WERI-Rb-1 (cell line): ENCODE measurements around the gene CUL1.

Experiments
- DNase-seq: peaks from one replicate; pipeline ENCODE4 v3.0.0-alpha.2; 2020
- H3K27ac ChIP-seq: fragments of 250-450 bp; sonication (Bioruptor Pico); 2 replicates; pipeline ENCODE4 v1.5.1; 2020; ENCODE audit warnings: mild to moderate bottlenecking, moderate library complexity
- H3K27me3 ChIP-seq: fragments of 250-450 bp; sonication (Bioruptor Pico); 2 replicates; pipeline ENCODE4 v1.5.1; 2021; ENCODE audit warnings: mild to moderate bottlenecking, low read depth, moderate library complexity; ENCODE audit not compliant: insufficient read depth, severe bottlenecking
- H3K36me3 ChIP-seq: fragments of 250-450 bp; sonication (Bioruptor Pico); 2 replicates; pipeline ENCODE4 v1.5.1; 2020; ENCODE audit warnings: mild to moderate bottlenecking, moderate library complexity
- H3K4me3 ChIP-seq: 2 replicates; pipeline ENCODE4 v1.5.1; 2011; ENCODE audit warnings: low read depth, mild to moderate bottlenecking, control low read depth, low read length
- H3K9me3 ChIP-seq: fragments of 250-450 bp; sonication (Bioruptor Pico); 2 replicates; pipeline ENCODE4 v1.5.1; 2021; ENCODE audit warnings: mild to moderate bottlenecking, moderate library complexity; ENCODE audit not compliant: severe bottlenecking
- TF ChIP-seq, protein P1 (sequence below): IDR thresholded peaks from 2 replicates; pipeline ENCODE4 v1.5.1; 2011; ENCODE audit warnings: low read depth, mild to moderate bottlenecking, control low read depth, inconsistent platforms, low read length

The CUL1 gene

GRCh38 chr7:148804343-148805235, 105.9 kb downstream of the CUL1 start:
- H3K27ac ChIP-seq = no peak overlapping the region
- peaks cover 79% of the 10 kb centered on the region for H3K36me3 ChIP-seq
- TF ChIP-seq, protein P1, sequence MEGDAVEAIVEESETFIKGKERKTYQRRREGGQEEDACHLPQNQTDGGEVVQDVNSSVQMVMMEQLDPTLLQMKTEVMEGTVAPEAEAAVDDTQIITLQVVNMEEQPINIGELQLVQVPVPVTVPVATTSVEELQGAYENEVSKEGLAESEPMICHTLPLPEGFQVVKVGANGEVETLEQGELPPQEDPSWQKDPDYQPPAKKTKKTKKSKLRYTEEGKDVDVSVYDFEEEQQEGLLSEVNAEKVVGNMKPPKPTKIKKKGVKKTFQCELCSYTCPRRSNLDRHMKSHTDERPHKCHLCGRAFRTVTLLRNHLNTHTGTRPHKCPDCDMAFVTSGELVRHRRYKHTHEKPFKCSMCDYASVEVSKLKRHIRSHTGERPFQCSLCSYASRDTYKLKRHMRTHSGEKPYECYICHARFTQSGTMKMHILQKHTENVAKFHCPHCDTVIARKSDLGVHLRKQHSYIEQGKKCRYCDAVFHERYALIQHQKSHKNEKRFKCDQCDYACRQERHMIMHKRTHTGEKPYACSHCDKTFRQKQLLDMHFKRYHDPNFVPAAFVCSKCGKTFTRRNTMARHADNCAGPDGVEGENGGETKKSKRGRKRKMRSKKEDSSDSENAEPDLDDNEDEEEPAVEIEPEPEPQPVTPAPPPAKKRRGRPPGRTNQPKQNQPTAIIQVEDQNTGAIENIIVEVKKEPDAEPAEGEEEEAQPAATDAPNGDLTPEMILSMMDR = no peak
- no peaks in the 10 kb centered on the region for H3K9me3 ChIP-seq
- H3K4me3 ChIP-seq = no peak overlapping the region
- no peaks in the 10 kb centered on the region for H3K27me3 ChIP-seq
- no peak for DNase-seq

DNA sequence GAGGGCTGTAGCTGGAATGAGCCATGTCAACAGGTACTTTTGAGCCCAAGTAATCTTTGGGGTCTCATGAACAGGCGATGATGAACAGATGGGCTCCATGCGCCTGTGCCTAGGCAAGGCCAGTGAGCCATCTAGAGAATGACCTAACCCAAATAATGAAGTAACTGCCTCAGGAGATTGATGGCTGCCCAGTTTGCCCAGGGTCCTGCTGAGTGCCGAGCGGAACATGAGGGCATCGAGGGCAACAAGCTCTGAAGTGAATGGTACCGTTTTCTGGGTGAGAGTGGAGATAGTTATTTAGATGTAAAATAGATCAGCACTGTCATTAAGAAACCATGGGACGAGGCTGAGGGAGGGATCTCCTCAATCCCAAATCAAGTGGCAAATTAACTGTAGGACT, 107.5 kb downstream of the CUL1 start:
- no peaks in the 10 kb centered on the region for H3K9me3 ChIP-seq
- H3K27me3 ChIP-seq = no peaks in the 10 kb centered on the region
- peaks cover 79% of the 10 kb centered on the region for H3K36me3 ChIP-seq
- no peak for DNase-seq
- no peak overlapping the region for H3K4me3 ChIP-seq
- H3K27ac ChIP-seq = no peak overlapping the region
- TF ChIP-seq, protein P1 = no peak

DNA sequence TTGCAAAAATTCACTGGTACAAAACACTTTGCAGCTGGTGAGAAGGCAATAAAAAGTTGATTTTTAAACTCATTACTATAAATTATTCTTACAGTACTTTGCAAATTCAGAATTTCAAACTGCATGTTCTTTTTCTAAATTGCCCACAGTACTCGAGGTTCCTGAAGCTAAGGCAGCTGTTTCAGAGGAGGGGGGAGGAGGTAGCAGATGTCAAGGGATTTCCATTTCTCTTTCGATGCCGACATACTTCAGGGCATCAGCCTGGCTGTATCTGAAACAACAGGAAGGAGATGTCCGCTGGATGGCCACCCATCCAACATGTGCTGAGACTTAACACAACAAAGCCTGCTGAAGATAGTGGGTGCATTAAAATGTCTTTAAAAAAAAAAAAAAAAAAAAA, 108.7 kb downstream of the CUL1 start:
- no peak overlapping the region for H3K4me3 ChIP-seq
- TF ChIP-seq, protein P1 = no peak
- H3K27ac ChIP-seq = no peak overlapping the region
- H3K9me3 ChIP-seq = no peaks in the 10 kb centered on the region
- no peaks in the 10 kb centered on the region for H3K27me3 ChIP-seq
- H3K36me3 ChIP-seq = peaks cover 79% of the 10 kb centered on the region
- DNase-seq = no peak

- H3K27me3 ChIP-seq = no peaks in the 10 kb centered on the region
- H3K4me3 ChIP-seq = no peak overlapping the region
- H3K36me3 ChIP-seq = peaks cover 97% of the 10 kb centered on the region
- TF ChIP-seq, protein P1 = no peak
- DNase-seq = no peak
- H3K27ac ChIP-seq = no peak overlapping the region
- no peaks in the 10 kb centered on the region for H3K9me3 ChIP-seq
Measured at GRCh38 chr7:148809856-148810255, 111.2 kb downstream of the CUL1 start.

DNA sequence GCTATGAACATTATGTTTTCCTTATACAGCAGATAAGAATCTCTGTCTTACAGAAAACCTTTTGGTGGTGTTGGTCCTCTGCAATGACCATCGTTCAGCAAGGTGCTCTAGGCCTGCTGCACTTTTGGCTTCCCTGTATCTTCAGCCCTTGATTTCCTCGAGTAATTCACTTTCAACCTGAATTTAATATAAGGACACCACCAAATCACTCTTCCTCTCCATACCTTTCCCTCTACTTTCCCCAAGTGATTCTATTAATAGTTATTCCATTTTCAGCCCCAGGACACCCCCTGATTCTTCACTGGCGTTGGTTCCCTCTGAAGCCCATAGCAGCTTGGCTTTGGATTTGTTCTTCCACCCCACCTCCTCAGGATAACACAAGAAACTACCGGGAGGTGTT, 113.2 kb downstream of the CUL1 start:
- peaks cover 100% of the 10 kb centered on the region for H3K36me3 ChIP-seq
- H3K27me3 ChIP-seq = no peaks in the 10 kb centered on the region
- TF ChIP-seq, protein P1 = no peak
- no peak for DNase-seq
- H3K4me3 ChIP-seq = no peak overlapping the region
- H3K27ac ChIP-seq = no peak overlapping the region
- H3K9me3 ChIP-seq = no peaks in the 10 kb centered on the region

DNA sequence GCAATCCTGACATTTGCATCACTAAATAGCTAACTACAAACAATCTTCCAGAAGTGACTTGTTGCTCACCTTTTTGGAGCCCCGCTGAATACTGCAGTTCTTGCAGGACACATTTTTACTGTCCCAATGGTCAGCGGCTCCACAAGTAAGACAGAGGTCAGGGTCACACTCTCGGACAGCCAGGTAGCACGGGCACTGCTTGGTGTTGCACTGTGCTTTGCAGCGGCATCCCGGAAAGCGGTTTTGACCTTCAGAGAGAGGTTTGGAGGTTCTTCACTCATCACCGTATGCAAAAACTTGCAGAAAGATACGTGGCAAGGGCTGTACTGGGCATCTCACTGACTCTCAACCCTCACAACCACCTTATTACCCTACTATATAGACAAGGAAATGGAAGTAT, 115.2 kb downstream of the CUL1 start:
- no peaks in the 10 kb centered on the region for H3K27me3 ChIP-seq
- no peak overlapping the region for H3K4me3 ChIP-seq
- no peak overlapping the region for H3K27ac ChIP-seq
- H3K36me3 ChIP-seq = peaks cover 100% of the 10 kb centered on the region
- no peaks in the 10 kb centered on the region for H3K9me3 ChIP-seq
- no peak for DNase-seq
- TF ChIP-seq, protein P1 = no peak
